HepG2 (cell line): ENCODE measurements around the gene CTDNEP1. TPM values are rescaled to one million over a fixed set of nuclear protein-coding genes. Genes with fewer than 3 reads are reported as not detected.
A peak's percentile ranks its signal among the peaks of the same experiment; 100 is the strongest.

ENCODE experiments used
- CREB1 ChIP-seq, 2 experiments: fragments of 450-650 bp in 1 of 2; IDR thresholded peaks; 2 replicates each; pipeline ENCODE4 v1.6.1; 2016 to 2017; ENCODE audit warnings: control low read depth in 1 of 2, mild to moderate bottlenecking in 1 of 2, missing compliant biosample characterization in 1 of 2, missing genetic modification characterization in 1 of 2
- ELF3 ChIP-seq: IDR thresholded peaks from 2 replicates; pipeline ENCODE4 v1.6.1; 2016; ENCODE audit warnings: missing genetic modification reagents, missing compliant biosample characterization
- FOSL2 ChIP-seq: sonication (generic); formaldehyde crosslinking; IDR thresholded peaks from 2 replicates; pipeline ENCODE4 v1.4.0; 2020; ENCODE audit warnings: missing genetic modification reagents
- HNF4A ChIP-seq: sonication (generic); formaldehyde crosslinking; IDR thresholded peaks from 2 replicates; pipeline ENCODE4 v1.4.0; 2020; ENCODE audit warnings: missing genetic modification reagents
- KDM3A ChIP-seq: IDR thresholded peaks from 2 replicates; pipeline ENCODE4 v1.6.1; 2018; ENCODE audit warnings: low read depth, missing compliant biosample characterization
- MEIS1 ChIP-seq: sonication (generic); formaldehyde crosslinking; IDR thresholded peaks from 2 replicates; pipeline ENCODE4 v1.9.0; 2021; ENCODE audit warnings: mild to moderate bottlenecking, missing genetic modification reagents, moderate library complexity, borderline replicate concordance
- MYC ChIP-seq: sonication (generic); formaldehyde crosslinking; IDR thresholded peaks from 2 replicates; pipeline ENCODE4 v1.9.0; 2021; ENCODE audit warnings: missing genetic modification reagents, borderline replicate concordance
- PCBP2 ChIP-seq: fragments of 200-400 bp; formaldehyde crosslinking; optimal IDR thresholded peaks from 2 replicates; pipeline ENCODE3; 2018; ENCODE audit warnings: low read length, low read depth; ENCODE audit not compliant: poor library complexity, severe bottlenecking
- PRMT3 ChIP-seq: sonication (generic); formaldehyde crosslinking; IDR thresholded peaks from 2 replicates; pipeline ENCODE4 v1.8.1; 2022; ENCODE audit warnings: low read depth, mild to moderate bottlenecking, moderate library complexity, missing genetic modification reagents, borderline replicate concordance
- SETDB1 ChIP-seq: sonication (generic); formaldehyde crosslinking; IDR thresholded peaks from 2 replicates; pipeline ENCODE4 v1.5.1; 2020; ENCODE audit warnings: missing genetic modification reagents, mild to moderate bottlenecking, borderline replicate concordance
- STAT5B ChIP-seq: sonication (generic); formaldehyde crosslinking; IDR thresholded peaks from 2 replicates; pipeline ENCODE4 v1.4.0; 2020; ENCODE audit warnings: missing genetic modification reagents
- XBP1 ChIP-seq: sonication (generic); formaldehyde crosslinking; IDR thresholded peaks from 2 replicates; pipeline ENCODE4 v1.5.0; 2020; ENCODE audit warnings: missing genetic modification reagents
- ZBTB38 ChIP-seq: sonication (generic); formaldehyde crosslinking; IDR thresholded peaks from 2 replicates; pipeline ENCODE4 v1.5.1; 2020; ENCODE audit warnings: mild to moderate bottlenecking, missing genetic modification reagents
- ZC3H13 ChIP-seq: sonication (generic); formaldehyde crosslinking; IDR thresholded peaks from 2 replicates; pipeline ENCODE4 v1.8.1; 2023; ENCODE audit warnings: mild to moderate bottlenecking, missing genetic modification reagents, moderate library complexity
- ZFAT ChIP-seq: sonication (generic); formaldehyde crosslinking; conservative IDR thresholded peaks from 2 replicates; pipeline ENCODE4 v1.8.1; 2023; ENCODE audit warnings: missing genetic modification reagents, inconsistent platforms
- ZNF276 ChIP-seq: sonication (generic); formaldehyde crosslinking; IDR thresholded peaks from 2 replicates; pipeline ENCODE4 v1.4.0; 2020; ENCODE audit warnings: mild to moderate bottlenecking, low read depth, missing genetic modification reagents
- polyA plus RNA-seq, 8 experiments: library from polyadenylated mRNA; depleted of rRNA in 3 of 8; stranded (reverse) in 7 of 8; unstranded in 1 of 8; fragments of >200 nt; fragmentation: Illumina TruSeq in 4 of 8; extraction: Trizol in 4 of 8; gene quantifications; 2 replicates each; pipeline versions ENCODE4 v1.2.1 to v1.2.3, GENCODE V29; 2011 to 2016; ENCODE audit warnings: low read depth in 4 of 8, missing spikeins in 1 of 8, mixed read lengths in 1 of 8; ENCODE audit not compliant: insufficient read depth in 1 of 8
- total RNA-seq, 5 experiments: library from RNA; depleted of rRNA; stranded (reverse); fragments of >200 nt; fragmentation: Illumina TruSeq; extraction: Trizol; gene quantifications; 2 replicates each; pipeline ENCODE4 v1.2.3, GENCODE V29; 2016; ENCODE audit warnings: low read depth in 1 of 5
- TF ChIP-seq, protein P1 (sequence below): IDR thresholded peaks from 2 replicates; pipeline ENCODE4 v1.4.0; 2020; ENCODE audit warnings: mild to moderate bottlenecking, missing genetic modification reagents
- TF ChIP-seq, protein P2 (sequence below): sonication (generic); formaldehyde crosslinking; IDR thresholded peaks from 2 replicates; pipeline ENCODE4 v1.5.1; 2020; ENCODE audit warnings: mild to moderate bottlenecking, missing genetic modification reagents
- TF ChIP-seq, protein P3 (sequence below): sonication (generic); formaldehyde crosslinking; IDR thresholded peaks from 2 replicates; pipeline ENCODE4 v1.4.0; 2020; ENCODE audit warnings: mild to moderate bottlenecking, missing genetic modification reagents

CTDNEP1 gene
- total and polyA plus RNA-seq, 2 of the 13 experiments (the other 11 are each of a cell fraction or from before 2014, with no cell fraction given): 19.8 to 118 TPM

DNA sequence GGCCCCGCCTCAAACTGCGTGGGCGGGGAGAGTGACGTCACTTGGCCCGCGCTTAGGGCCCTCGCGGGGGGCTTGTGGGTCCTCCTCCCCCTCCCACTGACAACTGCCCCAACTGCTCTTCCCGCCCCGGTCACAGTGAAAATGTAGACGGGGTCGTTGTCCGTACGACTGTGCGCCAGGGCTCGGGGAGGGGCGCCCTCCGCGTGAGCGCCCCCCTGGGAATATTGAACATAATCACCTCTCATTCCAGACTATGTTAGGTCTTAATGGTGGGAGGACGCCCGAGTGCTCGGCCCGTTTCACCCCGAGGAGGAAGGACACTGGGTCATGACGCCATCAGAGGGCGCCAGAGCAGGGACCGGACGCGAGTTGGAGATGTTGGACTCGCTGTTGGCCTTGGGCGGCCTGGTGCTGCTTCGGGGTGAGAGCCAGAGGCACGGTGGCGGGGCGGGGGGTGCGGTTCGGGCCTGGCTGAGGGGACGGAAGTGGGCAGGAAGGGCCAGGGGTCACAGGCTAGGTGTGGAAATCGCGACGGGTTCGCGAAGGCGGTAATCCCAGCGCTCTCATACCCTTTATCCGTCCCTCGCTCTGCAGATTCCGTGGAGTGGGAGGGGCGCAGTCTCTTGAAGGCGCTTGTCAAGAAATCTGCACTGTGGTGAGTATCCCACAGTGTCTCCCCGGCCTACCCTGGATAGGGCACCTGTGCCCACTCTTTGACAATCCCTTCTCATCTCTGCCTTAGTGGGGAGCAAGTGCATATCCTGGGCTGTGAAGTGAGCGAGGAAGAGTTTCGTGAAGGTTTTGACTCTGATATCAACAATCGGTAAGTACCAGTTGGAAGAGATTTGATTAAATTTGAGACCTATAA is 876 bp upstream of the CTDNEP1 start, which contains the start of gene ELP5 (continued):
- TF ChIP-seq XBP1 (CRISPR knock-in tag) (no peak), FOSL2 (CRISPR knock-in tag) (peak; percentile 34), PCBP2 (no peak), STAT5B (no peak), PRMT3 (no peak), CREB1 (IDR thresholded peaks at IDR 0.05) (peak; percentile 99), CREB1 (CRISPR knock-in tag; IDR thresholded peaks at IDR 0.05) (peak; percentile 98), ZFAT (CRISPR knock-in tag) (no peak), ZNF276 (CRISPR knock-in tag) (no peak), SETDB1 (CRISPR knock-in tag) (no peak; the same call in 1 of the 2 replicates), KDM3A (CRISPR knock-in tag) (peak; percentile 52; the same call in 1 of the 2 replicates), MEIS1 (CRISPR knock-in tag) (0 out of 2 replicates have a peak, but pooled peaks have one; percentile 38), ZC3H13 (CRISPR knock-in tag) (no peak), ZBTB38 (peak; percentile 61), MYC (CRISPR knock-in tag) (peak; percentile 81; the same call in 1 of the 2 replicates), HNF4A (CRISPR knock-in tag) (peak; percentile 68), ELF3 (CRISPR knock-in tag) (peak; percentile 69; the same call in 1 of the 2 replicates)
- TF ChIP-seq, protein P1, sequence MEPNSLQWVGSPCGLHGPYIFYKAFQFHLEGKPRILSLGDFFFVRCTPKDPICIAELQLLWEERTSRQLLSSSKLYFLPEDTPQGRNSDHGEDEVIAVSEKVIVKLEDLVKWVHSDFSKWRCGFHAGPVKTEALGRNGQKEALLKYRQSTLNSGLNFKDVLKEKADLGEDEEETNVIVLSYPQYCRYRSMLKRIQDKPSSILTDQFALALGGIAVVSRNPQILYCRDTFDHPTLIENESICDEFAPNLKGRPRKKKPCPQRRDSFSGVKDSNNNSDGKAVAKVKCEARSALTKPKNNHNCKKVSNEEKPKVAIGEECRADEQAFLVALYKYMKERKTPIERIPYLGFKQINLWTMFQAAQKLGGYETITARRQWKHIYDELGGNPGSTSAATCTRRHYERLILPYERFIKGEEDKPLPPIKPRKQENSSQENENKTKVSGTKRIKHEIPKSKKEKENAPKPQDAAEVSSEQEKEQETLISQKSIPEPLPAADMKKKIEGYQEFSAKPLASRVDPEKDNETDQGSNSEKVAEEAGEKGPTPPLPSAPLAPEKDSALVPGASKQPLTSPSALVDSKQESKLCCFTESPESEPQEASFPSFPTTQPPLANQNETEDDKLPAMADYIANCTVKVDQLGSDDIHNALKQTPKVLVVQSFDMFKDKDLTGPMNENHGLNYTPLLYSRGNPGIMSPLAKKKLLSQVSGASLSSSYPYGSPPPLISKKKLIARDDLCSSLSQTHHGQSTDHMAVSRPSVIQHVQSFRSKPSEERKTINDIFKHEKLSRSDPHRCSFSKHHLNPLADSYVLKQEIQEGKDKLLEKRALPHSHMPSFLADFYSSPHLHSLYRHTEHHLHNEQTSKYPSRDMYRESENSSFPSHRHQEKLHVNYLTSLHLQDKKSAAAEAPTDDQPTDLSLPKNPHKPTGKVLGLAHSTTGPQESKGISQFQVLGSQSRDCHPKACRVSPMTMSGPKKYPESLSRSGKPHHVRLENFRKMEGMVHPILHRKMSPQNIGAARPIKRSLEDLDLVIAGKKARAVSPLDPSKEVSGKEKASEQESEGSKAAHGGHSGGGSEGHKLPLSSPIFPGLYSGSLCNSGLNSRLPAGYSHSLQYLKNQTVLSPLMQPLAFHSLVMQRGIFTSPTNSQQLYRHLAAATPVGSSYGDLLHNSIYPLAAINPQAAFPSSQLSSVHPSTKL (CRISPR knock-in tag): peak; percentile 54; the same call in 1 of the 2 replicates
- TF ChIP-seq, protein P2, sequence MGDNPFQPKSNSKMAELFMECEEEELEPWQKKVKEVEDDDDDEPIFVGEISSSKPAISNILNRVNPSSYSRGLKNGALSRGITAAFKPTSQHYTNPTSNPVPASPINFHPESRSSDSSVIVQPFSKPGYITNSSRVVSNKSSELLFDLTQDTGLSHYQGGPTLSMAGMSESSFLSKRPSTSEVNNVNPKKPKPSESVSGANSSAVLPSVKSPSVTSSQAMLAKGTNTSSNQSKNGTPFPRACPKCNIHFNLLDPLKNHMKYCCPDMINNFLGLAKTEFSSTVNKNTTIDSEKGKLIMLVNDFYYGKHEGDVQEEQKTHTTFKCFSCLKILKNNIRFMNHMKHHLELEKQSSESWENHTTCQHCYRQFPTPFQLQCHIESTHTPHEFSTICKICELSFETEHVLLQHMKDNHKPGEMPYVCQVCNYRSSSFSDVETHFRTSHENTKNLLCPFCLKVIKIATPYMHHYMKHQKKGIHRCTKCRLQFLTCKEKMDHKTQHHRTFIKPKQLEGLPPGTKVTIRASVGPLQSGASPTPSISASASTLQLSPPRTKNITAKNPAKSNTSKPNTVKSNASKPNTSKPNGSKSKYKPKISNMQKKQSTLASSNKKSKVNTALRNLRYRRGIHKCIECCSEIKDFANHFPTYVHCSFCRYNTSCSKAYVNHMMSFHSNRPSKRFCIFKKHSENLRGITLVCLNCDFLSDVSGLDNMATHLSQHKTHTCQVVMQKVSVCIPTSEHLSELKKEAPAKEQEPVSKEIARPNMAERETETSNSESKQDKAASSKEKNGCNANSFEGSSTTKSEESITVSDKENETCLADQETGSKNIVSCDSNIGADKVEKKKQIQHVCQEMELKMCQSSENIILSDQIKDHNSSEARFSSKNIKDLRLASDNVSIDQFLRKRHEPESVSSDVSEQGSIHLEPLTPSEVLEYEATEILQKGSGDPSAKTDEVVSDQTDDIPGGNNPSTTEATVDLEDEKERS (CRISPR knock-in tag): no peak; the same call in none of the 2 replicates
- TF ChIP-seq, protein P3, sequence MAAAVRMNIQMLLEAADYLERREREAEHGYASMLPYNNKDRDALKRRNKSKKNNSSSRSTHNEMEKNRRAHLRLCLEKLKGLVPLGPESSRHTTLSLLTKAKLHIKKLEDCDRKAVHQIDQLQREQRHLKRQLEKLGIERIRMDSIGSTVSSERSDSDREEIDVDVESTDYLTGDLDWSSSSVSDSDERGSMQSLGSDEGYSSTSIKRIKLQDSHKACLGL (CRISPR knock-in tag): peak; percentile 78
